NCI-H345 treated with DMSO at 0.1 percent for 48 hours (cell line): ENCODE data around the gene SEMA4G.

Experiments used
- DNase-seq: peaks from one replicate; lab custom pipeline; 2025; ENCODE audit not compliant: unreplicated experiment; lab: John Stamatoyannopoulos, UW

Gene SEMA4G

DNA sequence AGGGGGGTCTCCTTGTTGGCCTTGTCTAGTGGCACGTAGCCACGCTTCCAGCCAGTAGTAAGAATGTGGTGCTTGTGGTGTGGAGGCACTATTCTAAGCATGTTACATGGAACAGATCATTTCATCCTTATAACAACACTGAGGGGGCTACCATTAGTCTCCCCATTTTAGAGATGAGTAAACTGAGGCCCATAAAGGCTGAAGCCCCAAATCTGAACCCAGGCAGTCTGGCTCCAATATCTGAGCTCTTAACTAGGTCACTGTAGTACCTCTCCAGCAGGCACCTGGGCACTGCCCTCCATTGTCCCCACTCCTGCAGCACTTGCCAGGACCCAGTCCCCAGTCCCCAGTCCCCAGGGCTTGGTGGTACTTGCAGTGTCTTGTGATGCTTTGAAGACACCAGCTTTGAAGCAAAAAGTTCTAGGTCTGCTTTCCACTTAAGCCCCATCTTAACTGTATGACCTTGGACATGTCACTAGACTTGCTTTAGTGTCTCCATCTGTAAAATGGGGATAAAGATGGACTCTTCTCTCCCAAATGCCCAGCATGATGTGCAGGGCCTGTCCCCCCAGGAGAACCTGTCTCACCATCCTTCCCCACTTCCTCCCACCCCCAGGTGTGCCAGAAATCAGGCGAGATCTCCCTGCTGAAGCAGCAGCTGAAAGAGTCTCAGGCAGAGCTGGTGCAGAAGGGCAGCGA, 36.7 kb downstream of the SEMA4G start:
- DNase-seq = no peak

DNA sequence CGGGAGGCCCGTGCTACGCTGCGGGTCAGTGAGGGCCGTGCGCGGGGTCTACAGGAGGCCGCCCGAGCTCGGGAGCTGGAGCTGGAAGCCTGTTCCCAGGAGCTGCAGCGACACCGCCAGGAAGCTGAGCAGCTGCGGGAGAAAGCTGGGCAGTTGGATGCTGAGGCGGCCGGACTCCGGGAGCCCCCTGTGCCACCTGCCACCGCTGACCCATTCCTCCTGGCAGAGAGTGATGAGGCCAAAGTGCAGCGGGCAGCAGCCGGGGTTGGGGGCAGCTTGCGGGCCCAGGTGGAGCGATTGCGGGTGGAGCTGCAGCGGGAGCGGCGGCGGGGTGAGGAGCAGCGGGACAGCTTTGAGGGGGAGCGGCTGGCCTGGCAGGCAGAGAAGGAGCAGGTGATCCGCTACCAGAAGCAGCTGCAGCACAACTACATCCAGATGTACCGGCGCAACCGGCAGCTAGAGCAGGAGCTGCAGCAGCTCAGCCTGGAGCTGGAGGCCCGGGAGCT, 37.3 kb downstream of the SEMA4G start:
- no peak for DNase-seq

DNA sequence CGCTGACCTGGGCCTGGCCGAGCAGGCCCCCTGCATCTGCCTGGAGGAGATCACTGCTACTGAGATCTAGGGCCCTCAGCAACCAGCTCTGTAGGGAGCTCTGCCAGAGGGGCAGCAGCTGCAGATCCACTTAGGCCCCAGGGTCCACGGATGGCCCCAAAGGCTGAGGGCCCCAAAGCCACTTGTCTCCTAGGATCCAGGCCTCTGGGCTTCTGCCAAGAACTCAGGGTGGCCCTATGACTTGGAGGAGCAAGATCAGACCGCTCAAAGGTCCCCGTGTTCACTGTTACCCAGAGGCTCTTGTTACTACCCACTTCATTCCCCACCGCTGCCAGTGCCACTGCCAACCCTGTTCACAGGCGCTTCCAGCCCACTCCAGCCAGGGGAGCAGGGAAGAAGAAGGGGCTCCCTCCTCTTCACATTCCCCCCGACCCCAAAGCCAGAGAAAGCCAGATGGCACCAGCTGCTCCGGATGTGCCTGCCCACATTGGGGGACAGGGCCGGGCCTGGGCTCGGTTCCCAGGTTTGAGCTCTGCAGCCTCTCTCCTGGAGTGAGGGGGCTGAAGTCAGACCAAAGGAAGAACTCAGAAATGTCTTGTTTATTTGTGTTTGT, 37.9 kb downstream of the SEMA4G start:
- no peak for DNase-seq

DNA sequence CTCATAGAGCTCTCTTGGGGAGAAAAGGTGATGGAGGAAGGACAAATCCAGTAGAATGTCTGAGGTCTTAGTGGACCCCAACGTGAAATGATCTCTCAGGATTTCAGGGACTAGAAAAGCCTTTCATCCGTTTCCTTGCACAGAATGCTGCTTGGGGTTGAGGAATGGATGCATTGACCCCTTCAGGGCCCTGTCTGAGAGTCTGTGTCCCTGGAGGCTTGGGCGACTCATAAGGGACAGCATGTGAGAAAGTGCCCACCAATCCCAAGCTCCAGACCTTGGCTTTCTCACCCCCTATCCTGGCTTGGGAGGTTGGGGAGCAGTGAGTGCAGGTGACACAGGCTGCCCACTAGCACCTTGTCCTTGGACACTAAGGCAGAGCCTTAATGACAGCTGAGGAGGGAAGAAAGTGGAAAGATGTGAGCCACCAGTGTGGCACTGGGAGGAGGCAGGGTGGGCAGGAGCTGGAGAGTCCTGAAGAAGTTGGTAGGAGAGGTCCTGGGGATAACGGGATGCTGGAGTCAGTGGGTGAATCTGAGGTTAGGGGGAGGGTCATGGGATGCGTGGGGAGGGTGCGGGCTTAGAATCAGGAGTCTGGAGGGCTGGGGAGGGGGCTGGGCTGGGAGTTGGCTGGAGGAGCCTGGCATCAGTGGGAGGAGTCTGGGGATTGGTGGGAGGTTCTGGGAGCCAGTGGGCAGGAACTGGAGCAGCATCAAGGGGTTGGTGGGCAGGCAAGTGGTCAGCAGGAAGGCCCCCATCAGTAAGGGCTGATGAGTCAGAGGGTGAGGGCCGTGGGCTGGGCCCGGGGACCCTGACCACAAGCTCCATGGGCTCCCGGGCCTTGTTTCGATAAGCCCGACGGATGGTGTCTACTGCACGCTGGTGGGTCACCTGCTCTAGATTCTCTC, 38.9 kb downstream of the SEMA4G start:
- no peak for DNase-seq

DNA sequence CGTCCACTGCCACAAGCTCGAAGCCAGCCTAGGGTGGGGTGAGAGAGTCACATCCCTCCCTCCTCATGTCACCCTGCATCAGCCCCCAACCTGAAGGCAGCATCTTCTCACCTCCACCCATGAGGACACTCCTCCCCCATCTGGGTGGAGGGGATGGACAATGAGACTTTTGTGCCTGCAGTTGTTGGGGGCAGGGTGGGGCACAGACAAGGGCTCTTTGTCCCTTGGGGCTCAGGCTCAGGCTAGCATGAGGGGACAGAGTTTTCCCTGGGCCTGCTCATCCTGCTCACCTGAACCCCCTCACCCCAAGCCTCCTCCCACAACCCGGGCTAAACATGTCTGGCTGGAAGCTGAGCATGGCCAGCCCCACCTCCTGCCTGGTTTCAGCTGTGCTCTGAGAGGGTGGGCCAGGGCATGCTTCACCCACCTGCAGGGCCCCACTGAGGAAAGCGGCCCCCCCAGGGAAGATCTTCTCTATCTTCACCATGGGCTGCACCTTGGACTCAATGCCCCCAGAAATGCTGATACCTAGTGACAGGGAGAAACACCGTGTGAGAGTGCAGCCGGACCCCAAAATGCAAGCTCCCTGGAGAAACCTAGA, 39.6 kb downstream of the SEMA4G start:
- DNase-seq = no peak

DNA sequence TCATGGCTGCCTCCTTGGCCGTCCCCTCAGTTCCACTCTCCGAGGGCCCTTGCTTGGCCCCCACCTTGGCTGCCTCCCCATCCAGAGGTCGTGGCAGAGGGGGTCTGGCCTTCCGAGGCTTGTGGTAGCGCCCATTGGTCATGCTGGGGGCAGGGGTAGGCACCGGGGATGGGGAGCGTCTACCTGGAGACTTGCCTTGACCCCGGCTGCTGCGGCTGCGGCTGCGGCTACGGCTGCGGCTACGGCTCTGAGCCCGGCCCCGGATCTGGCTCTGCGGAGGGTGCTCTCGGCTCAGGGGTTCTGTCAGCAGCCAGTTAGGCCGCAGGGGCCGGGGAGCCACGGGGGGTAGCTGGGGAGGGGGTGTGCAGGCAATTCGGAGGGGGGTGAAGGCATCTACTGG, 41.0 kb downstream of the SEMA4G start:
- no peak for DNase-seq

DNA sequence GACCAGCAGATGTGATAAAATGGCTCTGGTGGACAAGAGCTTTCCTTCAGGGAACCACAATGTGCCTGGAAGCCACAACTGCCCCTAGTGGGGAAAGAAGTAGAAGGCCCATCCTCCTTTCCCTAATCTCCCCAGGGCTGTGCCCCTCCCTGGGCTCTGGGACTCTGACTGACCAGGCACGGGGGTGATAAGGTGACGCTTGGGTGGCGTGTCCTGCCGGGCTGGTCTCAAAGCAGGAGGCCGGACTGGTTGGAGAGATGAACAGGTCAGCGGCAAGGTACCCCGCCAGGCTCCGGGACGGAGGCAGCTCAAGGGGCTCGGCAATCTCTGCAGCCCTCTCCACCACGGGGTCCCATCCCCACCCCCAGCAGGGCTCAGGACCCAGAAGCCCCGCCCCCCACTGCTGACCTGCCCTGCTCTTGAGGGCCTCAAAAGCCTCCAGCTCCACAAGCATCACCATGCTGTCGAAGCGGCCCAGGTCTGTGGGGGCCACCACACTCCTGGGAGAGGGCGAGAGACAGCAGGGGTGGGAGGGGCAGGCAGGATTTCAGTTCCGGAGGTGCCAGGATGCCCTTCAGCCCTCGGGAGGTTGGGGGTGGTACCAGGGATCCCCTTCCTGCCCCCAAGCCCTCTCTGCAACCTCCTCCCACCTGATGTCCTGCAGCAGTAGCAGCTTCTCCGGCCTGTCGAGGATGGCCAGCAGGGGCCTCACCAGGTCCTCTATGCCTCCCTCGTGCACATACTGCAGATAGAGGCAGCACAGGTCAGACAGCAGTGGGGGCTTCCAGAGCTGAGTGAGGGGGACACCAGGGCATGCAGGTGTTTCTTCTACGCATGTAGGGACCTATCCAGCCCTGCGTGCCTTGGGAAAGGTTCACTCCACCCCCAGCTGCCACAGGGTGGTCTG, 42.5 kb downstream of the SEMA4G start:
- DNase-seq = no peak

DNA sequence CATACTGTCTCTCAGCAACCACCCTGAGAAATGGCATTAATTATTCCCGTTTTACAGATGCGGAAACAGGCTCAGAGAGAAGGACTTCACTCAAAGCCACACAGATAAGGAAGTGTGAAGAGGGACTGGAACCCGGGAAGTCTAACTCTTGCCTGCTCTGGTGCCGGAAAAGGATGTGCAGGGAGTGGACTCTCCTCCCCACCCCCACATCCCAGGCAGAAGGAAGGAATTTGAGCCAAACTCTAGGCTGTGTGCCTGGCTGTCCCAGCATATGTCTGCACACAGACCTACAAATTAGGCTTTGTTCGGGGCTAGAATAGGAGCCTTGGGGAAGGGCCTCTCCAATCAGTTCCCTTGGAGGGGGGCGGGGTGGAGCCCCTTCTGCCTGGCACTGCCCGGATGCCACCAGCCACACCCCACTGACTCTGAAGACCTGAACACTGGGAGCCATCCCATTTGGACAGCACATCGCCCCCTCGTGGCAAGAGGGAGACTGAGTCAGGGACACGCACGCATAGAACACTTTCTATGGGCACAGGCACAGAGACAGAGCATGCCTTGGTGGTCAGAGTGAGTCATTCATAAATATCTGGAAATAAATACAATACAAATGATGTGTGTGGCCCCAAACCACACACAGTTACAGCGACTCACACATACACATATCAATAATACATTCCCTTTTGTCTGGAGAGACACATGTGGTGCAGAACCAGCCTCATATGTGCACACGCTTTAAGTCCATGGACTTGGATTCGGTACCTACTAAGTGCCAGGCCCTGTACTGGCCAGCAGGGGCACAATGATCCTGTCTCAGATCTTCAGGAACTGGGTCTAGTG, 43.4 kb downstream of the SEMA4G start:
- peak; percentile 49 for DNase-seq

DNA sequence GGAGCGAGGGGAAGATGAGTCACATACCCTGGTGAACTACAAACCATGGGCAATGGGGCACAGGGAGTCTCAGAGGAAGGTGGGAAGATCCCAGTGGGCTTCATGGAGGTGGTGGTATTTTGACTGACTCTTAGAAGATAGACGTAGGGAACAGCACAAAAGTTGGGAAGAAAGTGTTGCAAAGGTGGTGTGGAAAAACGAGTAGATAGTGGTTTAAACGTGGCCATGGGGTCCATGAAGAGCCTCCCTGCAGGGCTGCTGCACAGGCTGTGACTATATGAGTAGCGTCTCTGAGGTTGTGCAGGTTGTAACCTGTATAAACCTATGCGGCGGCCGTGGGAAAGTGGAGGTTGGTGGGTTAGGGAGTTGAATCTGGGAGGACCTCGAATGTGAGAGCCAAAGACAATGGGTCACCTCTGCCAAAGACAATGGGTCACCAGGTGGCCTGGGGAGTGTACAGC, 44.1 kb downstream of the SEMA4G start:
- no peak for DNase-seq

DNA sequence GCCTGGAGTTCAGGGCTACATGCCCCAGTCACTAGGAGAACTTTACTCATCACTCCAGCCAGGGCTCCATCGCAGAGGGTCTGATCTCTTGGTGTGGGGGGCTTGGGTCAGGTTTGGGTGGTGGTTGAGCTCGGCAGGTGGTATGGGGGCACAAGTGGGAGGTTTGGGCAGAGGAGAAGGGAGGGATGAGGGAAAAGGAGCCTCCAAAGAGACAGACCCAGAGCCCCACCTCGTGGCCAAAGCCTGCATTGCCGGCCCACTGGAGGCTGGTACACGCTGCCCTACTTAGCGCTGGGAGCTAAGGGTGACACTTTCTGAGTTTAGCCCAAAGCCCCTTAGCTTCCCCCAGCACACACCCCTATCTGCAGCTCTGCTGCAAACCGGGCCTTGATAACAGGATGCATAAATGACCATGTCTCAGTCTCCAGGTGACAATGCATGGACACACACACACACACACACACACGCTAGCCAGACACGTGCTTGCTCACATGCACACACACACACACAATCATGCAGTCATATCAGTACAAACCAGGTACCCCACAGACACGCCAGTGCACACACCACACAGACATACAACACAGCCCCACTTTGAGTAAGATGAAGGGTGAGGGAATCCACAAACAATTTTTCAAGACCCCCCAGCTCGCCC, 45.1 kb downstream of the SEMA4G start:
- DNase-seq = peak; percentile 15

DNA sequence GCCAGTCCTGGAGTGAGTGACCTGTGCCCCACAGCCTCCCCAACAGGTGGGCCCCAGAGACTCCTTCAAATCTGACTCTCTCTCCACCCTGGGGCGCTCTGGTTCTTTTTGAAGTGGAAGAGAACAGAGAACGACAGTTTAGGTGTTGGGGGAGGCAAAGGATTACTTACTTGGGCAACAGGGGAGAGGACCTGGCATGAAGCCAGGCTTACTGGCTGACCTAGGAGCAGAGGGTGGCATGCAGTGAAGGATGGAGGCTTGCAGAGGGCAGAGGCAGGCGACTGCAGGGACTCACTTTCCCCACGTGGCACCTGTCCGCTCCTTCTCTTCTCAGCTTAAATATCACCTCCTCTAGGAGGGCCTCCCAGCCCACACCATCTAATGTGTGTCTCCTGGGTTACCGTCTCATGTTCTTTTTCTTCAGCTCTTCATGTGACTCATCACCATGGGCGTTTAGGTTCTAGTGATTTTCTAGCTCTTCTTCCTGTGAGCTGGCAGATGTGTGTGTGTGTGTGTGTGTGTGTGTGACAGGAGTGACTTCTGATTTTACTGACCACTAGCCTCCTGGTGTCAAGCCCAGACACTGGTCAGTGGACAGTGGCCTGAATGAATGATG, 45.8 kb downstream of the SEMA4G start:
- no peak for DNase-seq

DNA sequence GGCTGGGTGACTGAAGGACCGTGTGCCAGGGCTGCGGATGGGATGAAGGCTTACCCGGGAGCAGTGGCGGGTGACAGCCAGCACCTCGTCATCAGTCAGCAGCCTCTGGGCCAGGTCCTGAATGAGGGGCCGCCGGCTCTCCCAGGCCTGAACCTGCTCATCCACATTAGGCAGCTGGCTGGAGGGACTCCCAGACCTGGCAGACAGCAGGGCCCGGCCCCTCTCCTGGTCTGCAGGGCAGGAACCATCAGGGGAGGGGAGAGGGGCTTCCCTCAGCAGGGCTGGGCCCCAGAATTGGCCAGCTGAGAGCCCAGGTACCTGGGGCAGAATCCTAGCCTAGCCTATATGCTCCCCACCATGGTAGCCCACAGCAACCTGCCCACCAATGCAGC, 46.3 kb downstream of the SEMA4G start:
- no peak for DNase-seq

DNA sequence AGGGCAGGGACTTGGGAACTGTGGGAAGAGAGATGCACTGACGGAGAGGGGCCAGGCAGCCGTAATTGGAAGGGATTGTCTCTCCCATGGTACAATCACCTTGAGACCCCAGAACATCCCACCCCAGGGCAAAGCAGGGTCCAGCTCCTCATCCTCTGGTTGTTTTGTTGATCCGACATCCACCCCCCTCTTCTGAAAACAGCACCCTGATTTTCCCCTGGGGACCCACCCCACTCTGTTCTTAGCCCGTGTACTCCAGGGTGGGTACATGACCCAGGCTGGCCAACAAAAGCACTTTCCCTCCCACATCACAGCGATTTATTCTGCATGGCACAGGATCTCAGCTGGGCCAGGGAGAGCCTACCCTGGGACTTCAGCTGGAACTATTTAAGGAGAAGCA, 47.5 kb downstream of the SEMA4G start:
- DNase-seq = no peak

DNA sequence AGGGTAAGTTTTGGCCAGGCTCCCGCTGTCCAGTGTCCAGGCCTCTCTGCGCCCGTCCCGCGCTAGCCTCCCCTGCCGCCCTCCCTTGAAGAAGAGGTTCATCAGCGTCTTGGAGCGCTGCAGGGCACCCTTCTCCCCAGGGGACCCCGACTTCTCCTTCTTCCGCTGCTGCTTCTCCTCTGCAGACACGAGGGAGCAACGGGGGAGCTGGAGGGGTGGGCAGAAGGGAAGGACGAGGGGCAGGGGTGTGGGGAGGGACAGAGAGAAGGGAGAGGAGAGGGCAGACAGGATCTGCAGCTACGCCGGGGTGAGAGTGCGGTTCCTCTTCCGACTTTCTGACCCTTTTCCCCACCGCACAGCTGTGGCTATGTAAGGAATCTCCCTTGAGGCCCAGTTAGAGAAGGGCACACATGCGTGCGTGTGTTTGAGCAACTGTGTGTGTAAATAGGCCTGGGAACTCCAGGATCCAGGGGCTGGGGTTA, 48.9 kb downstream of the SEMA4G start:
- no peak for DNase-seq

DNA sequence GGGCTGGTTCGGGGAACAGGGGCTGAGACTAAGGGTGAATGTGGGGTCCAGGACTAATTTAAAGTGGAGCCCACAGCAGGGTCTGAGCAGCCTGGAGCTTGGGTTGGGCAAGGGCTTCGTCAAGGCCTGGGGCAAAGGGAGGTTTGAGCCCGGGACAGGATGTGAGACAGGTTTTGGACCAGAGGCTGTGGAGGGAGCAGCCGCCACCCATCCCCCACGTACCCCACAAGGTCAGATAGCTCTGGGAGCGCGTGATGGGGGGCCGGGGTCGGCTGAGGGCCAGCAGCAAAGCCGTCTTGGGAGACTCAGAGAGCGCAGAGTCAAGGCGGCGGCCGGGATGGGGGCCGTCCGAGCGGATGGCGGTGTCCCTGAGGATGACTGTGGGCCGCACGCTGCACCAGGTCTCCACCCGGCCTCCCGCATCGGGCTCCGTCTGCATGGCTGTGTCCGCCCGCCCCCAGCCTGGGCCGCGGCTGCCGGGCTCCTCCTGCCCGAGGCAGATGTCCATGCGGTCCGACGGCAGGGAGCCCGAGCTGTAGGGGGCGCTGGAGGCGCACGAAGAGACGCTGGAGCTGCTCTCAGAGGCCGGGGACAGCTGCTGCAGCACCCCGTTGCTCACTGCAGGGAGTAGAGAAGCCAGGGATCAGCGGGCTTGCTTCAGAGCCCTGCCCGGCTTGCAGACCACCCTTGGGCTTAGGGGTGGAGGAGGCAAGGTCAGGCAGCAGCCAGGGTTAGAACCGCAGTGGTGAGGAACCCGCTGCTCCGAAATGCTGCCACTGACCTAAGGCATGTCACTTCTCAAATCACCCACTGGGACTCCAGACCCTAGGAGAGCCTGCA, 49.5 kb downstream of the SEMA4G start:
- no peak for DNase-seq
